Testis (tissue), 3 donors: ENCODE results near the gene COL4A4. TPM values are rescaled to one million over a fixed set of nuclear protein-coding genes. Genes with fewer than 3 reads are reported as not detected.

Experiments used
- DNase-seq: peaks from one replicate; pipeline ENCODE4 v3.0.0-alpha.2; 2019
- H3K27ac ChIP-seq, 2 donors: fragments of 200-600 bp; sonication (generic); one replicate each; pipeline ENCODE4 v1.5.1; 2019
- H3K27me3 ChIP-seq: fragments of 200-600 bp; sonication (generic); one replicate; pipeline ENCODE4 v1.5.1; 2019
- H3K36me3 ChIP-seq: fragments of 200-600 bp; sonication (generic); one replicate; pipeline ENCODE4 v1.5.1; 2017; ENCODE audit warnings: low read depth; ENCODE audit errors: missing control alignments
- H3K4me1 ChIP-seq: fragments of 200-600 bp; sonication (generic); one replicate; pipeline ENCODE4 v1.5.1; 2019
- H3K4me3 ChIP-seq, 2 donors: fragments of 200-600 bp; sonication (generic); one replicate each; pipeline ENCODE4 v1.5.1; 2017 to 2019
- H3K9me3 ChIP-seq: fragments of 200-600 bp; sonication (generic); one replicate; pipeline ENCODE4 v1.5.1; 2017
- CTCF ChIP-seq, 3 experiments: fragments of 450-650 bp in 2 of 3; fragments of 200-600 bp in 1 of 3; sonication (generic) in 1 of 3; IDR thresholded peaks; one replicate each; pipeline ENCODE4 v1.5.1; 2016 to 2019; ENCODE audit warnings: antibody characterized with exemption in 3 of 3, mild to moderate bottlenecking in 2 of 3, moderate library complexity in 1 of 3
- POLR2A ChIP-seq: fragments of 450-650 bp; IDR thresholded peaks from one replicate; pipeline ENCODE4 v1.6.1; 2017; ENCODE audit warnings: antibody characterized with exemption, mild to moderate bottlenecking, moderate library complexity
- WGBS, 2 donors: methylation state at CpG; one replicate each; pipeline ENCODE4 v1.1.5; 2018; 5-methylcytosine and 5-hydroxymethylcytosine counted together
- intact Hi-C: fragments of 100-400 bp; cut with DNase I; formaldehyde crosslinking; loops from one replicate; pipeline ENCODE4 v1.15.1; 2023; ENCODE audit warnings: low total_unique reads
- polyA plus RNA-seq: library from polyadenylated mRNA; stranded (reverse); fragments of 350-450 nt; fragmentation: Illumina TruSeq; extraction: RNeasy Lipid Tissue Mini Kit (QIAGEN cat#74804); gene quantifications from one replicate; pipeline ENCODE4 v1.2.3, GENCODE V29; 2014; ENCODE audit warnings: low read depth, low replicate concordance; ENCODE audit not compliant: insufficient read depth
- total RNA-seq, 2 donors: library from RNA; depleted of rRNA; stranded (reverse); fragments of >200 nt; gene quantifications; one replicate each; pipeline ENCODE4 v1.2.3, GENCODE V29; 2016

COL4A4 gene
- total and polyA plus RNA-seq, 3 donors from 2014 or later = 3.0 to 4.1 (median 3.4) TPM

- 0 to 5% methylated on average over 8 to 34 of the region's 38 CpGs for WGBS, 2 donors
- Histone ChIP-seq H3K9me3 (no peaks in the 10 kb centered on the region), H3K4me1 (peaks cover 3% of the 10 kb centered on the region), H3K27me3 (no peaks in the 10 kb centered on the region), H3K4me3 (peak overlapping the region; percentile 53 to 72), H3K27ac (peak overlapping the region; percentile 40 to 53), H3K36me3 (no peaks in the 10 kb centered on the region)
- intact Hi-C loops = no loop called here
- TF ChIP-seq CTCF (IDR thresholded peaks at IDR 0.05) = no peak
- no peak for DNase-seq
Measured at GRCh38 chr2:227164763-227165291, 822 bp upstream of the COL4A4 start.

GRCh38 chr2:227163485-227163997, 464 bp downstream of the COL4A4 start:
- Histone ChIP-seq H3K36me3 (no peaks in the 10 kb centered on the region), H3K4me1 (peaks cover 3% of the 10 kb centered on the region), H3K27ac (peak overlapping the region; percentile 40 to 53), H3K9me3 (no peaks in the 10 kb centered on the region), H3K27me3 (no peaks in the 10 kb centered on the region), H3K4me3 (peak overlapping the region; percentile 53 to 72)
- intact Hi-C loops = no loop called here
- no peak for DNase-seq
- TF ChIP-seq POLR2A = no peak
- no peak for TF ChIP-seq CTCF (IDR thresholded peaks at IDR 0.05)
- WGBS, 2 donors = 1 to 3% methylated on average over 12 to 20 of the region's 20 CpGs

GRCh38 chr2:227161947-227162346, 2.1 kb downstream of the COL4A4 start:
- DNase-seq = no peak
- H3K4me3 ChIP-seq = no peak overlapping the region
- no peak for TF ChIP-seq POLR2A
- TF ChIP-seq CTCF (IDR thresholded peaks at IDR 0.05) = no peak
- H3K36me3 ChIP-seq = no peaks in the 10 kb centered on the region
- no peak overlapping the region for H3K27ac ChIP-seq
- no peaks in the 10 kb centered on the region for H3K27me3 ChIP-seq
- no peaks in the 10 kb centered on the region for H3K9me3 ChIP-seq
- intact Hi-C loops = no loop called here
- H3K4me1 ChIP-seq = peaks cover 3% of the 10 kb centered on the region

- Histone ChIP-seq H3K9me3 (no peaks in the 10 kb centered on the region), H3K36me3 (no peaks in the 10 kb centered on the region), H3K27ac (no peak overlapping the region), H3K27me3 (no peaks in the 10 kb centered on the region), H3K4me1 (peaks cover 3% of the 10 kb centered on the region), H3K4me3 (no peak overlapping the region)
- TF ChIP-seq POLR2A = no peak
- no peak for TF ChIP-seq CTCF (IDR thresholded peaks at IDR 0.05)
- no peak for DNase-seq
- WGBS, 2 donors = 85 to 87% methylated on average over 2 of the region's 2 CpGs
- intact Hi-C loops = no loop called here
Measured at GRCh38 chr2:227160164-227160563, 3.8 kb downstream of the COL4A4 start.
